HG03521 (cell line): ENCODE data around the gene EFEMP2.
"Not testable (repeated sequence)": the region's sequence is repeated elsewhere in the genome, so short reads cannot be mapped to it uniquely, and the experiment has no call there.

Experiments used
- ATAC-seq: cut with Tn5 transposase; IDR thresholded peaks from one replicate; pipeline ENCODE4 v1.9.1; 2021; ENCODE audit warnings: mild to moderate bottlenecking, moderate library complexity; ENCODE audit not compliant: unreplicated experiment

The EFEMP2 gene

GRCh38 chr11:65833297-65834030 lies 39.1 kb downstream of the EFEMP2 start, which contains the start of gene SNX32:
Gene SNX32 (plus strand): TSS chr11:65833963. CDS start chr11:65834066, 103 bp downstream.
- peak; percentile 88 for ATAC-seq

- ATAC-seq, result not testable (repeated sequence)
Observed at GRCh38 chr11:65832231-65832630, 40.4 kb downstream of the EFEMP2 start.

- no peak for ATAC-seq
Observed at GRCh38 chr11:65829459-65829858, 43.1 kb downstream of the EFEMP2 start.

- no peak for ATAC-seq
Observed at GRCh38 chr11:65826984-65827735, 45.4 kb downstream of the EFEMP2 start.

- ATAC-seq, result no peak
Observed at GRCh38 chr11:65822776-65823528, 49.6 kb downstream of the EFEMP2 start.

GRCh38 chr11:65821107-65821506 lies 51.5 kb downstream of the EFEMP2 start:
- no peak for ATAC-seq

GRCh38 chr11:65817835-65818680 lies 54.5 kb downstream of the EFEMP2 start:
- peak; percentile 96 for ATAC-seq

- no peak for ATAC-seq
Observed at GRCh38 chr11:65817312-65817834, 55.2 kb downstream of the EFEMP2 start.

GRCh38 chr11:65816696-65817095 lies 55.9 kb downstream of the EFEMP2 start:
- no peak for ATAC-seq
